Liver (tissue), 3 donors: Measurements from ENCODE around the gene RTL10.

ENCODE experiments used
- GABPA ChIP-seq, 2 donors: IDR thresholded peaks in 1 of 2; conservative IDR thresholded peaks in 1 of 2; 2 replicates each; pipeline ENCODE4 v1.6.1; 2016; ENCODE audit warnings: antibody characterized with exemption in 2 of 2, mild to moderate bottlenecking in 1 of 2, moderate library complexity in 1 of 2
- HNF4A ChIP-seq, 2 donors: conservative IDR thresholded peaks; 2 replicates each; pipeline ENCODE4 v1.6.1; 2016; ENCODE audit warnings: antibody characterized with exemption in 2 of 2, mild to moderate bottlenecking in 2 of 2
- SP1 ChIP-seq: IDR thresholded peaks from 2 replicates; pipeline ENCODE4 v1.6.1; 2018; ENCODE audit warnings: antibody characterized with exemption, mild to moderate bottlenecking
- TF ChIP-seq, protein P1 (sequence below): IDR thresholded peaks from 2 replicates; pipeline ENCODE4 v1.6.1; 2016; ENCODE audit warnings: antibody characterized with exemption, mild to moderate bottlenecking
- TF ChIP-seq, protein P2 (sequence below): fragments of 150-350 bp; IDR thresholded peaks from 2 replicates; pipeline ENCODE4 v1.5.1; 2017; ENCODE audit warnings: improper control_type of control experiment, low read depth, low read length; ENCODE audit not compliant: missing input control
- donor health status: healthy.
- donor health status: healthy.

DNA sequence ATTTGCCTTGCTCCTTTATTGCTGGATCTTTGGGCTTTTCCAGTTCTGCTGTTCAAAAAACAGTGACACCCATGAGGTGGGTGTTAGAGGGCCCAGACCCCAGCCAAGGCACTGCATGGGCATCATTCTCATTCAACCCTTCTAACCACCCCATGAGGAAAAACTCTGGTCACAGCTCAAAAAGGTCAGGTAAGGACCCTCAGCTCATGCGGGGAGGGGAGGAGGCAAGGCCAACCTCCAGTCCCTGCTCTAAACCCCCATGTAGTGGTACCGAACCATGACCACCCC, 7.4 kb downstream of the RTL10 start:
- TF ChIP-seq, protein P1, sequence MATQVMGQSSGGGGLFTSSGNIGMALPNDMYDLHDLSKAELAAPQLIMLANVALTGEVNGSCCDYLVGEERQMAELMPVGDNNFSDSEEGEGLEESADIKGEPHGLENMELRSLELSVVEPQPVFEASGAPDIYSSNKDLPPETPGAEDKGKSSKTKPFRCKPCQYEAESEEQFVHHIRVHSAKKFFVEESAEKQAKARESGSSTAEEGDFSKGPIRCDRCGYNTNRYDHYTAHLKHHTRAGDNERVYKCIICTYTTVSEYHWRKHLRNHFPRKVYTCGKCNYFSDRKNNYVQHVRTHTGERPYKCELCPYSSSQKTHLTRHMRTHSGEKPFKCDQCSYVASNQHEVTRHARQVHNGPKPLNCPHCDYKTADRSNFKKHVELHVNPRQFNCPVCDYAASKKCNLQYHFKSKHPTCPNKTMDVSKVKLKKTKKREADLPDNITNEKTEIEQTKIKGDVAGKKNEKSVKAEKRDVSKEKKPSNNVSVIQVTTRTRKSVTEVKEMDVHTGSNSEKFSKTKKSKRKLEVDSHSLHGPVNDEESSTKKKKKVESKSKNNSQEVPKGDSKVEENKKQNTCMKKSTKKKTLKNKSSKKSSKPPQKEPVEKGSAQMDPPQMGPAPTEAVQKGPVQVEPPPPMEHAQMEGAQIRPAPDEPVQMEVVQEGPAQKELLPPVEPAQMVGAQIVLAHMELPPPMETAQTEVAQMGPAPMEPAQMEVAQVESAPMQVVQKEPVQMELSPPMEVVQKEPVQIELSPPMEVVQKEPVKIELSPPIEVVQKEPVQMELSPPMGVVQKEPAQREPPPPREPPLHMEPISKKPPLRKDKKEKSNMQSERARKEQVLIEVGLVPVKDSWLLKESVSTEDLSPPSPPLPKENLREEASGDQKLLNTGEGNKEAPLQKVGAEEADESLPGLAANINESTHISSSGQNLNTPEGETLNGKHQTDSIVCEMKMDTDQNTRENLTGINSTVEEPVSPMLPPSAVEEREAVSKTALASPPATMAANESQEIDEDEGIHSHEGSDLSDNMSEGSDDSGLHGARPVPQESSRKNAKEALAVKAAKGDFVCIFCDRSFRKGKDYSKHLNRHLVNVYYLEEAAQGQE = no peak
- TF ChIP-seq, protein P2, sequence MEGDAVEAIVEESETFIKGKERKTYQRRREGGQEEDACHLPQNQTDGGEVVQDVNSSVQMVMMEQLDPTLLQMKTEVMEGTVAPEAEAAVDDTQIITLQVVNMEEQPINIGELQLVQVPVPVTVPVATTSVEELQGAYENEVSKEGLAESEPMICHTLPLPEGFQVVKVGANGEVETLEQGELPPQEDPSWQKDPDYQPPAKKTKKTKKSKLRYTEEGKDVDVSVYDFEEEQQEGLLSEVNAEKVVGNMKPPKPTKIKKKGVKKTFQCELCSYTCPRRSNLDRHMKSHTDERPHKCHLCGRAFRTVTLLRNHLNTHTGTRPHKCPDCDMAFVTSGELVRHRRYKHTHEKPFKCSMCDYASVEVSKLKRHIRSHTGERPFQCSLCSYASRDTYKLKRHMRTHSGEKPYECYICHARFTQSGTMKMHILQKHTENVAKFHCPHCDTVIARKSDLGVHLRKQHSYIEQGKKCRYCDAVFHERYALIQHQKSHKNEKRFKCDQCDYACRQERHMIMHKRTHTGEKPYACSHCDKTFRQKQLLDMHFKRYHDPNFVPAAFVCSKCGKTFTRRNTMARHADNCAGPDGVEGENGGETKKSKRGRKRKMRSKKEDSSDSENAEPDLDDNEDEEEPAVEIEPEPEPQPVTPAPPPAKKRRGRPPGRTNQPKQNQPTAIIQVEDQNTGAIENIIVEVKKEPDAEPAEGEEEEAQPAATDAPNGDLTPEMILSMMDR = no peak
- TF ChIP-seq HNF4A (conservative IDR thresholded peaks at IDR 0.05) = no peak
- TF ChIP-seq GABPA (IDR thresholded peaks at IDR 0.05 in 1 of 2, conservative IDR thresholded peaks at IDR 0.05 in 1 of 2) = no peak
- TF ChIP-seq SP1 = no peak
